ENCODE measurements around the gene TIPRL. TPM values are rescaled to one million over a fixed set of nuclear protein-coding genes. Genes with fewer than 3 reads are reported as not detected.
"Not testable (repeated sequence)": the region's sequence is repeated elsewhere in the genome, so short reads cannot be mapped to it uniquely, and the experiment has no call there.

Gene TIPRL
- total and polyA plus RNA-seq, 2 of the 8 experiments (the other 6 are each of a cell fraction or from before 2014, with no cell fraction given) = 8.1 to 27.4 TPM

GRCh38 chr1:168180148-168180524 lies 1.4 kb downstream of the TIPRL start (continued):
- TF ChIP-seq CTCF (IDR thresholded peaks at IDR 0.05; ENCODE audit: control extremely low read depth in 1 of 3, insufficient read depth in 1 of 3, low read depth in 1 of 3, low read length in 3 of 3) = no peak

- H3K56ac ChIP-seq (replicated peaks; ENCODE audit: insufficient read length, low read depth, low read length); H4K20me1 ChIP-seq (replicated peaks in 1 of 2; ENCODE audit: control insufficient read depth in 1 of 2, insufficient read depth in 2 of 2, low read length in 2 of 2); H4K91ac ChIP-seq (replicated peaks; ENCODE audit: insufficient read length, low read length); H3K27me3 ChIP-seq (replicated peaks in 1 of 4; ENCODE audit: control insufficient read depth in 3 of 4, extremely low read depth in 1 of 4, insufficient read depth in 3 of 4, low read length in 3 of 4); H3K14ac ChIP-seq (ENCODE audit: insufficient read length); H3K27ac ChIP-seq (ENCODE audit: low read depth, low read length); H3K23me2 ChIP-seq (ENCODE audit: low read depth, low read length); H2BK12ac ChIP-seq (ENCODE audit: low read depth, low read length); H3K9ac ChIP-seq (replicated peaks in 1 of 4; ENCODE audit: extremely low read depth in 1 of 4, low read depth in 3 of 4, low read length in 3 of 4); H2AFZ ChIP-seq (ENCODE audit: low read length); H3K18ac ChIP-seq (ENCODE audit: extremely low read depth, low read length); FAIRE-seq; H3K4me2 ChIP-seq (ENCODE audit: insufficient read depth in 1 of 2, low read depth in 2 of 2, low read length in 2 of 2); DNase-seq (ENCODE audit: low read depth in 1 of 2, low spot score in 2 of 2); H4K8ac ChIP-seq (ENCODE audit: extremely low read depth, insufficient read depth, low read length); H2BK20ac ChIP-seq (ENCODE audit: low read length); H2BK120ac ChIP-seq (replicated peaks; ENCODE audit: low read depth, low read length); H4K5ac ChIP-seq (ENCODE audit: insufficient read length, low read depth, low read length); H3K23ac ChIP-seq (ENCODE audit: insufficient read length); H3K79me1 ChIP-seq (ENCODE audit: low read depth, low read length); H2BK5ac ChIP-seq (ENCODE audit: low read depth, low read length); H3K9me3 ChIP-seq (ENCODE audit: insufficient read depth in 2 of 2, low read depth in 1 of 2, low read length in 1 of 2); H3K4me1 ChIP-seq (replicated peaks in 1 of 4; ENCODE audit: control insufficient read depth in 3 of 4, insufficient read depth in 4 of 4, low read length in 3 of 4); H3K4ac ChIP-seq (replicated peaks; ENCODE audit: insufficient read length, low read depth, low read length); H2BK15ac ChIP-seq (ENCODE audit: low read length); H3K4me3 ChIP-seq (ENCODE audit: extremely low read depth in 1 of 4, insufficient read depth in 2 of 4, low read depth in 3 of 4, low read length in 4 of 4); POLR2A ChIA-PET (ENCODE audit: partially characterized antibody); H3K36me3 ChIP-seq (ENCODE audit: control insufficient read depth in 2 of 4, insufficient read depth in 4 of 4, low read length in 3 of 4); H2AK5ac ChIP-seq (ENCODE audit: low read depth, low read length): not testable (repeated sequence)
- peaks cover 0 to 21% of the 10 kb centered on the region in 2 experiments; a peak in 2 of 4 replicates for H3K79me2 ChIP-seq (ENCODE audit: control insufficient read depth in 1 of 2, insufficient read depth in 2 of 2, low read length in 2 of 2)
- WGBS, 2 experiments (ENCODE audit: extremely low coverage in 1 of 2, insufficient coverage in 1 of 2, insufficient read length in 1 of 2, insufficient replicate concordance in 2 of 2, low coverage in 1 of 2, low lambda C conversion rate in 2 of 2, missing lambda C conversion rate in 1 of 2) = 91% methylated on average over 15 of the region's 15 CpGs; no CpG with 5 or more reads in 1 of the 2 experiments
- CTCF ChIA-PET (ENCODE audit: partially characterized antibody) = interaction anchor here (1.2 to 1.7 kb wide), 2 partner anchors 8 to 99 kb away, joined by 3 to 4 read pairs; no protein-coding TSS in a partner anchor
Measured at GRCh38 chr1:168181063-168181720, 2.4 kb downstream of the TIPRL start.
